ENCODE measurements around the gene PANK4. TPM values are rescaled to one million over a fixed set of nuclear protein-coding genes. Genes with fewer than 3 reads are reported as not detected.

The PANK4 gene
- total RNA-seq, 1 donor from 2014 or later, result 50.8 TPM

DNA sequence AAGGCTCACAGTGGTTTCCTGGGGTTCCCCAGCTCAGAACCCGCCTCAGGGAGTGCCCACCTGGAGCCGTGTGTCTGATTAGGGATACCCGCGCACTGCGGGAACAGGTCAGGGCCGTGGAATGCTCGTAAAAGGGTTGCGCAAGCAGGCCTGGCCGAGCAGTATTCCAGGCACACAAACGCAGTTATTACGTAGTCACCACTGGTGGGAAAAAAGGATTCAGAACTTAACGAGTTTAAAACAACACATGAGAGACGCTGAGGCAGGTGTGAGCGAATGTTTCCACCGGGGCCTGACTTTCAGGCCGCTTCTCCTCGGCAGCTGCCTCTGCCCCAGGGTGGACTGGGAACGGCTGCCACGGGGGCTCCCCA is 32.1 kb downstream of the PANK4 start:
- Mint-ChIP-seq H3K27ac (peak overlapping the region; percentile 12), H3K36me3 (no peaks in the 10 kb centered on the region), H3K27me3 (ENCODE audit: low read depth) (peaks cover 15% of the 10 kb centered on the region), H3K4me1 (peaks cover 9% of the 10 kb centered on the region), H3K4me3 (no peak overlapping the region), H3K9me3 (no peaks in the 10 kb centered on the region)
- DNase-seq (ENCODE audit: low spot score in 2 of 2, unreplicated experiment in 2 of 2), result no peak
- TF ChIP-seq, protein P1, sequence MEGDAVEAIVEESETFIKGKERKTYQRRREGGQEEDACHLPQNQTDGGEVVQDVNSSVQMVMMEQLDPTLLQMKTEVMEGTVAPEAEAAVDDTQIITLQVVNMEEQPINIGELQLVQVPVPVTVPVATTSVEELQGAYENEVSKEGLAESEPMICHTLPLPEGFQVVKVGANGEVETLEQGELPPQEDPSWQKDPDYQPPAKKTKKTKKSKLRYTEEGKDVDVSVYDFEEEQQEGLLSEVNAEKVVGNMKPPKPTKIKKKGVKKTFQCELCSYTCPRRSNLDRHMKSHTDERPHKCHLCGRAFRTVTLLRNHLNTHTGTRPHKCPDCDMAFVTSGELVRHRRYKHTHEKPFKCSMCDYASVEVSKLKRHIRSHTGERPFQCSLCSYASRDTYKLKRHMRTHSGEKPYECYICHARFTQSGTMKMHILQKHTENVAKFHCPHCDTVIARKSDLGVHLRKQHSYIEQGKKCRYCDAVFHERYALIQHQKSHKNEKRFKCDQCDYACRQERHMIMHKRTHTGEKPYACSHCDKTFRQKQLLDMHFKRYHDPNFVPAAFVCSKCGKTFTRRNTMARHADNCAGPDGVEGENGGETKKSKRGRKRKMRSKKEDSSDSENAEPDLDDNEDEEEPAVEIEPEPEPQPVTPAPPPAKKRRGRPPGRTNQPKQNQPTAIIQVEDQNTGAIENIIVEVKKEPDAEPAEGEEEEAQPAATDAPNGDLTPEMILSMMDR (IDR thresholded peaks at IDR 0.05; ENCODE audit: unreplicated experiment), result no peak

GRCh38 chr1:2493691-2494322 is 32.6 kb downstream of the PANK4 start:
- Mint-ChIP-seq H3K36me3 (no peaks in the 10 kb centered on the region), H3K27me3 (ENCODE audit: low read depth) (peaks cover 19% of the 10 kb centered on the region), H3K4me1 (peaks cover 9% of the 10 kb centered on the region), H3K27ac (peak overlapping the region; percentile 12), H3K4me3 (no peak overlapping the region), H3K9me3 (peaks cover 3% of the 10 kb centered on the region)
- TF ChIP-seq, protein P1 (IDR thresholded peaks at IDR 0.05; ENCODE audit: unreplicated experiment), result no peak
- DNase-seq (ENCODE audit: low spot score in 2 of 2, unreplicated experiment in 2 of 2), result no peak

DNA sequence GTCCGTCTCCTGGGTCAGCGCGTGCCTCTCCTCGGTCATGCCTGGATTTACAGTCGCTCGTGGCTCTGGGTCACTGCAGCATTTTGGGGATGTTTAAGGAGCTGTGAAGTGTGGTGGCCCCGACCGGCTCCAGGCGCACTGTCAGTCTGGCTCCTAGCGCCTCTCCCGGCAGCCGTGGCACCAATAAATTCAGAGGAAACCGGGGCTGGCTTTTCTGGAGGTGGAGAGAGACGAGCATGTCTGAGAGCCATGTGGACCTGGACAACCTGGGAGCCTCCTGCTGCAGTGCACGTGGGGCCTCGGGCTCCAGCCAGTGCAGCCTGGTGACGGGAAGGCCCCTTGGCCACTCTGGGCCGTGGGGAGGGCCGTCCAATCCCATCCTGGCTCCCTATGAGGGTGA is 33.2 kb downstream of the PANK4 start:
- H3K36me3 Mint-ChIP-seq, result no peaks in the 10 kb centered on the region
- no peak for DNase-seq (ENCODE audit: low spot score in 2 of 2, unreplicated experiment in 2 of 2)
- no peak overlapping the region for H3K4me3 Mint-ChIP-seq
- TF ChIP-seq, protein P1 (IDR thresholded peaks at IDR 0.05; ENCODE audit: unreplicated experiment), result no peak
- H3K27me3 Mint-ChIP-seq (ENCODE audit: low read depth), result peaks cover 20% of the 10 kb centered on the region
- H3K27ac Mint-ChIP-seq, result no peak overlapping the region
- peaks cover 9% of the 10 kb centered on the region for H3K4me1 Mint-ChIP-seq
- peaks cover 8% of the 10 kb centered on the region for H3K9me3 Mint-ChIP-seq

DNA sequence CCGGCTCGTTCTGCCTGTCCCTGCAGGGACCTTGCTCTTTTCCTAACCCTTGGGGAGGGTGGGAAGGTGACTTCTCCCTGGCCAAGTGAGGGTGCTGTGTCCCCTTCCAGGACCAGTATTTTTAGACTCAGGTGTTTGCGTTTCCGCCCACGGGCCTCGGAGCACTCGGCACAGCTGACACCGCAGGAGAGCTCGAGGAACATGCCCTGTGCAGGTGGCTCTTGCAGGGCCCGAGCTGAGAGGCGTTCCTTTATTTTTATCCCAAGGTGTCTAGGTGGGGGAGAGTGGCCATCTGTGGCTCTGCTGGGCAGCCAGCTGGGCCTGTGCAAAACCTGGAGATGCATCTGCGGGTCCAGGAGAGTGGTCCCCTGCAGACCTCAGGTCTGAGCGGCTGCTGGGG is 34.3 kb downstream of the PANK4 start:
- TF ChIP-seq, protein P1 (IDR thresholded peaks at IDR 0.05; ENCODE audit: unreplicated experiment), result no peak
- Mint-ChIP-seq H3K27ac (no peak overlapping the region), H3K36me3 (no peaks in the 10 kb centered on the region), H3K4me3 (no peak overlapping the region), H3K27me3 (ENCODE audit: low read depth) (peaks cover 20% of the 10 kb centered on the region), H3K4me1 (peaks cover 9% of the 10 kb centered on the region), H3K9me3 (peaks cover 11% of the 10 kb centered on the region)
- DNase-seq (ENCODE audit: low spot score in 2 of 2, unreplicated experiment in 2 of 2), result no peak

- no peak overlapping the region for H3K27ac Mint-ChIP-seq
- no peaks in the 10 kb centered on the region for H3K36me3 Mint-ChIP-seq
These were observed 36.8 kb downstream of the PANK4 start for GRCh38 chr1:2489615-2490014.

More at GRCh38 chr1:2489615-2490014, 36.8 kb downstream of the PANK4 start:
- peaks cover 11% of the 10 kb centered on the region for H3K9me3 Mint-ChIP-seq
- TF ChIP-seq, protein P1 (IDR thresholded peaks at IDR 0.05; ENCODE audit: unreplicated experiment), result no peak
- H3K4me3 Mint-ChIP-seq, result no peak overlapping the region
- H3K27me3 Mint-ChIP-seq (ENCODE audit: low read depth), result peaks cover 20% of the 10 kb centered on the region
- H3K4me1 Mint-ChIP-seq, result peaks cover 9% of the 10 kb centered on the region
- DNase-seq (ENCODE audit: low spot score in 2 of 2, unreplicated experiment in 2 of 2), result no peak

Data from mesothelial cell of epicardium (in vitro differentiated cells).